ENCODE data around the gene SLC43A2. TPM values are rescaled to one million over a fixed set of nuclear protein-coding genes. Genes with fewer than 3 reads are reported as not detected.
A peak's percentile ranks its signal among the peaks of the same experiment; 100 is the strongest.

SLC43A2 gene
- total and polyA plus RNA-seq, 10 of the 15 experiments (the other 5 are each of a cell fraction or from before 2014, with no cell fraction given), result 0.03 to 14.0 (median 5.3) TPM

DNA sequence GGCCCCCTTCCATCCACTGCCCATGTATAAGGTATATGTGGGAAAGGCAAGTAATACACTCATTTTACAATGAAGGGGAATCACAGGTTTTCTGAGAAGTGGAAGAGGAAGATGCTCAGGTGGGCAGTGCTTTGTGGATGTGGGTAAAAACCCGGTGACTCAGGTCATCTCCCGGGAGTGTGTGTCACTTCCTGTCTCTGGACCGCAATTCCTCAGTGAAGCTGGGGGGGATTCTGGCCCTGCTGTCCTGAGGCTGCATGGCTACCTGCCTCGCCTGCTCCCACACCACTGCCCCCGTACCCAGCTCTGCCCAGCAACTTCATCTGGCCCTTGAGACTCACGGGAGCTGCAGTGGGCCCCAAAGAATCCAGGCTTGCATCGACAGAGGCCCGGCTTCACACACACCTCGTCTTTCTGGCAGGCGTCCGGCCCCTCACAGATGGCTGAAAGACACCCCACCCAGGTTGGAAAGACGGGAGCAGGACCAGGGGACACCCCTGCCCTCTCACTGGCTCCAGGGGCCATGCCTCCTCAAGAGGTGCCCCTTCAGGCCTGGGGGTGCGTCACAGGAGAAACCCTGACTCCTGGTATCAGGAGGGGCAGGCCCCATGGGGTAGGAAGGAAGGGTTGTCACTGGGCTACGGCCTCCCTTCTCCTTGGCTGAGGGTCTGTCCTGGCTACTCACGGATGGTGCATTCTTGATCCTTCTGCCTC lies 16.0 kb upstream of the SLC43A2 start (continued):
- TF ChIP-seq, protein P1, sequence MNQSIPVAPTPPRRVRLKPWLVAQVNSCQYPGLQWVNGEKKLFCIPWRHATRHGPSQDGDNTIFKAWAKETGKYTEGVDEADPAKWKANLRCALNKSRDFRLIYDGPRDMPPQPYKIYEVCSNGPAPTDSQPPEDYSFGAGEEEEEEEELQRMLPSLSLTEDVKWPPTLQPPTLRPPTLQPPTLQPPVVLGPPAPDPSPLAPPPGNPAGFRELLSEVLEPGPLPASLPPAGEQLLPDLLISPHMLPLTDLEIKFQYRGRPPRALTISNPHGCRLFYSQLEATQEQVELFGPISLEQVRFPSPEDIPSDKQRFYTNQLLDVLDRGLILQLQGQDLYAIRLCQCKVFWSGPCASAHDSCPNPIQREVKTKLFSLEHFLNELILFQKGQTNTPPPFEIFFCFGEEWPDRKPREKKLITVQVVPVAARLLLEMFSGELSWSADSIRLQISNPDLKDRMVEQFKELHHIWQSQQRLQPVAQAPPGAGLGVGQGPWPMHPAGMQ (IDR thresholded peaks at IDR 0.05; ENCODE audit: borderline replicate concordance), result no peak
- no peak for TF ChIP-seq HDAC6 (IDR thresholded peaks at IDR 0.05; ENCODE audit: unreplicated experiment)
- TF ChIP-seq, protein P2, sequence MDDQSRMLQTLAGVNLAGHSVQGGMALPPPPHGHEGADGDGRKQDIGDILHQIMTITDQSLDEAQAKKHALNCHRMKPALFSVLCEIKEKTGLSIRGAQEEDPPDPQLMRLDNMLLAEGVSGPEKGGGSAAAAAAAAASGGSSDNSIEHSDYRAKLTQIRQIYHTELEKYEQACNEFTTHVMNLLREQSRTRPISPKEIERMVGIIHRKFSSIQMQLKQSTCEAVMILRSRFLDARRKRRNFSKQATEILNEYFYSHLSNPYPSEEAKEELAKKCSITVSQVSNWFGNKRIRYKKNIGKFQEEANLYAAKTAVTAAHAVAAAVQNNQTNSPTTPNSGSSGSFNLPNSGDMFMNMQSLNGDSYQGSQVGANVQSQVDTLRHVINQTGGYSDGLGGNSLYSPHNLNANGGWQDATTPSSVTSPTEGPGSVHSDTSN (IDR thresholded peaks at IDR 0.05; ENCODE audit: insufficient replicate concordance, low read depth, low read length), result no peak
- peak in 1 of 2 experiments; percentile 64; a peak in 2 of 4 replicates for TF ChIP-seq EP300 (IDR thresholded peaks at IDR 0.05; ENCODE audit: borderline replicate concordance in 1 of 2, control insufficient read depth in 1 of 2, low read depth in 2 of 2, low read length in 2 of 2)
- TF ChIP-seq GABPA (IDR thresholded peaks at IDR 0.05; ENCODE audit: low read depth), result no peak
- TF ChIP-seq RCOR1 (conservative IDR thresholded peaks at IDR 0.05; ENCODE audit: low read depth, low read length), result no peak
- no peak for TF ChIP-seq SIX5 (IDR thresholded peaks at IDR 0.05; ENCODE audit: low read depth, low read length, severe bottlenecking)
- peak; percentile 75 for TF ChIP-seq POLR2AphosphoS5 (IDR thresholded peaks at IDR 0.05; ENCODE audit: low read length)
- peak; percentile 84 to 85 for TF ChIP-seq IKZF2 (IDR thresholded peaks at IDR 0.05)
- no peak for TF ChIP-seq STAT1 (conservative IDR thresholded peaks at IDR 0.05)
- no peak for TF ChIP-seq TARDBP (IDR thresholded peaks at IDR 0.05; ENCODE audit: borderline replicate concordance)
- no peak for TF ChIP-seq REST (IDR thresholded peaks at IDR 0.05; ENCODE audit: low read depth, low read length)
- TF ChIP-seq BCLAF1 (IDR thresholded peaks at IDR 0.05), result no peak
- no peak for TF ChIP-seq SMC3 (IDR thresholded peaks at IDR 0.05; ENCODE audit: borderline replicate concordance, low read length)
- TF ChIP-seq SMARCA5 (IDR thresholded peaks at IDR 0.05), result no peak; the same call in 1 of the 2 replicates
- peak; percentile 7; the same call in 1 of the 2 replicates for TF ChIP-seq JUND (IDR thresholded peaks at IDR 0.05; ENCODE audit: low read depth, low read length)
- TF ChIP-seq ATF2 (IDR thresholded peaks at IDR 0.05; ENCODE audit: low read length), result no peak
- TF ChIP-seq PAX5 (IDR thresholded peaks at IDR 0.05; ENCODE audit: borderline replicate concordance, low read depth, low read length), result peak; percentile 8; the same call in 1 of the 2 replicates
- TF ChIP-seq ATF7 (IDR thresholded peaks at IDR 0.05; ENCODE audit: low read depth), result peak; percentile 76

Measured in GM12878 (cell line).